ENCODE measurements around the gene PLA2G4D. TPM values are rescaled to one million over a fixed set of nuclear protein-coding genes. Genes with fewer than 3 reads are reported as not detected.

The PLA2G4D gene
- total RNA-seq, 1 experiment from 2014 or later = not detected

- BruUV-seq (replicated peaks) = no TSS peak
- Mint-ChIP-seq H3K27me3 (ENCODE audit: insufficient read depth, unreplicated experiment) (peaks cover 11% of the 10 kb centered on the region), H3K9me3 (ENCODE audit: unreplicated experiment) (peaks cover 17% of the 10 kb centered on the region), H3K36me3 (ENCODE audit: insufficient read depth, unreplicated experiment) (no peaks in the 10 kb centered on the region), H3K4me1 (ENCODE audit: insufficient read depth, unreplicated experiment) (no peaks in the 10 kb centered on the region), H3K4me3 (ENCODE audit: unreplicated experiment) (no peak overlapping the region), H3K27ac (ENCODE audit: low read depth, unreplicated experiment) (no peak overlapping the region)
- POLR2A ChIA-PET = interaction anchor here (1.3 kb wide), 1 partner anchor 9 kb away, joined by 3 read pairs; no protein-coding TSS in a partner anchor
- intact Hi-C loops (cut with micrococcal nuclease) = no loop called here
- DNase-seq (ENCODE audit: unreplicated experiment) = no peak
- no peak for TF ChIP-seq CTCF (IDR thresholded peaks at IDR 0.05; ENCODE audit: unreplicated experiment)
- CTCF ChIA-PET = interaction anchor here (0.6 to 1.9 kb wide), 4 partner anchors 22 to 854 kb away, joined by 3 to 9 read pairs (median 4); no protein-coding TSS in a partner anchor
Observed at GRCh38 chr15:42111924-42112323, 17.6 kb upstream of the PLA2G4D start.

GRCh38 chr15:42110367-42110766 is 16.0 kb upstream of the PLA2G4D start:
- no peak for TF ChIP-seq CTCF (IDR thresholded peaks at IDR 0.05; ENCODE audit: unreplicated experiment)
- intact Hi-C loops (cut with micrococcal nuclease) = no loop called here
- no peak overlapping the region for H3K4me3 Mint-ChIP-seq (ENCODE audit: unreplicated experiment)
- ChIA-PET CTCF (interaction anchor here (0.6 to 1.9 kb wide), 4 partner anchors 21 to 1623 kb away, joined by 3 to 9 read pairs (median 6); no protein-coding TSS in a partner anchor), POLR2A (no interaction called here)
- DNase-seq (ENCODE audit: unreplicated experiment) = no peak
- peaks cover 11% of the 10 kb centered on the region for H3K9me3 Mint-ChIP-seq (ENCODE audit: unreplicated experiment)
- H3K36me3 Mint-ChIP-seq (ENCODE audit: insufficient read depth, unreplicated experiment) = no peaks in the 10 kb centered on the region
- BruUV-seq (replicated peaks) = no TSS peak
- no peaks in the 10 kb centered on the region for H3K4me1 Mint-ChIP-seq (ENCODE audit: insufficient read depth, unreplicated experiment)
- H3K27ac Mint-ChIP-seq (ENCODE audit: low read depth, unreplicated experiment) = no peak overlapping the region
- H3K27me3 Mint-ChIP-seq (ENCODE audit: insufficient read depth, unreplicated experiment) = peaks cover 11% of the 10 kb centered on the region

- Mint-ChIP-seq H3K4me1 (ENCODE audit: insufficient read depth, unreplicated experiment) (no peaks in the 10 kb centered on the region), H3K9me3 (ENCODE audit: unreplicated experiment) (peaks cover 11% of the 10 kb centered on the region), H3K27ac (ENCODE audit: low read depth, unreplicated experiment) (no peak overlapping the region), H3K4me3 (ENCODE audit: unreplicated experiment) (no peak overlapping the region), H3K36me3 (ENCODE audit: insufficient read depth, unreplicated experiment) (no peaks in the 10 kb centered on the region), H3K27me3 (ENCODE audit: insufficient read depth, unreplicated experiment) (peaks cover 11% of the 10 kb centered on the region)
- TF ChIP-seq CTCF (IDR thresholded peaks at IDR 0.05; ENCODE audit: unreplicated experiment) = no peak
- BruUV-seq (replicated peaks) = no TSS peak
- CTCF ChIA-PET = no interaction called here
- intact Hi-C loops (cut with micrococcal nuclease) = no loop called here
- POLR2A ChIA-PET = interaction anchor here (0.7 to 2.9 kb wide), 3 partner anchors 12 to 44 kb away, joined by 3 to 9 read pairs (median 3); no protein-coding TSS in a partner anchor
- no peak for DNase-seq (ENCODE audit: unreplicated experiment)
Observed at GRCh38 chr15:42108806-42109205, 14.4 kb upstream of the PLA2G4D start.

- TF ChIP-seq CTCF (IDR thresholded peaks at IDR 0.05; ENCODE audit: unreplicated experiment) = no peak
- Mint-ChIP-seq H3K9me3 (ENCODE audit: unreplicated experiment) (peaks cover 11% of the 10 kb centered on the region), H3K4me1 (ENCODE audit: insufficient read depth, unreplicated experiment) (no peaks in the 10 kb centered on the region), H3K27ac (ENCODE audit: low read depth, unreplicated experiment) (no peak overlapping the region), H3K36me3 (ENCODE audit: insufficient read depth, unreplicated experiment) (no peaks in the 10 kb centered on the region), H3K27me3 (ENCODE audit: insufficient read depth, unreplicated experiment) (peaks cover 11% of the 10 kb centered on the region), H3K4me3 (ENCODE audit: unreplicated experiment) (no peak overlapping the region)
- BruUV-seq (replicated peaks) = no TSS peak
- ChIA-PET POLR2A (interaction anchor here (0.9 to 2.9 kb wide), 3 partner anchors 11 to 44 kb away, joined by 3 to 9 read pairs (median 3); no protein-coding TSS in a partner anchor), CTCF (interaction anchor here (0.5 to 0.8 kb wide), 4 partner anchors 28 to 808 kb away, joined by 3 to 4 read pairs (median 3); partner anchors contain the start of gene PLA2G4F)
- intact Hi-C loops (cut with micrococcal nuclease) = no loop called here
- DNase-seq (ENCODE audit: unreplicated experiment) = no peak
Observed at GRCh38 chr15:42108189-42108588, 13.8 kb upstream of the PLA2G4D start.

Data from MCF 10A (cell line).